HepG2 (cell line): ENCODE measurements around the gene MYD88. TPM values are rescaled to one million over a fixed set of nuclear protein-coding genes. Genes with fewer than 3 reads are reported as not detected.
A peak's percentile ranks its signal among the peaks of the same experiment; 100 is the strongest.

Experiments used
- ATAC-seq: fragments of 200-7000 bp; cut with Tn5 transposase; 3 replicates; pipeline ENCODE4 v1.9.1; 2020; ENCODE audit warnings: mild to moderate bottlenecking, moderate library complexity
- BruUV-seq: library from RNA; stranded (reverse); fragments of 400-500 nt; replicated peaks from 2 replicates; lab custom pipeline; 2021; lab: Mats Ljungman, UMichigan
- CTCF ChIA-PET: fragments of 300-600 bp; formaldehyde crosslinking; extraction: SDS; loops from one replicate; lab custom pipeline; 2021; ENCODE audit warnings: low total read pairs, inconsistent platforms, low intra/inter-chr PET ratio; lab: Yijun Ruan, JAX
- POLR2A ChIA-PET: fragments of 350-600 bp; sonication (Branson Sonifier 250); formaldehyde crosslinking; loops from one replicate; lab custom pipeline; 2020; ENCODE audit warnings: antibody characterized with exemption, inconsistent platforms; lab: Yijun Ruan, JAX
- DNase-seq: peaks from one replicate; pipeline ENCODE4 v3.0.0-alpha.2; 2015; ENCODE audit warnings: low spot score
- FAIRE-seq: peaks from 3 replicates; lab custom pipeline; 2011; peaks lifted over from hg19 to GRCh38; lab: Jason Lieb, UNC
- H2AFZ ChIP-seq: one replicate; pipeline ENCODE4 v1.6.1; 2011; ENCODE audit warnings: low read length, inconsistent platforms
- H3K27ac ChIP-seq: fragments of 300-600 bp; 3 replicates; pipeline ENCODE4 v1.8.0; 2011; ENCODE audit warnings: mixed run types, mild to moderate bottlenecking, mixed read lengths, low read length, inconsistent platforms; ENCODE audit not compliant: insufficient read depth; ENCODE audit errors: extremely low read length
- H3K27me3 ChIP-seq, 2 experiments: fragments of 200-600 bp in 1 of 2; 2 replicates in 1 of 2; 3 replicates in 1 of 2; pipeline versions ENCODE4 v1.6.0 to v1.8.0; 2011; ENCODE audit warnings: low read length in 2 of 2, mild to moderate bottlenecking in 2 of 2, moderate library complexity in 2 of 2, inconsistent platforms in 1 of 2; ENCODE audit not compliant: insufficient read depth in 2 of 2, control insufficient read depth in 1 of 2
- H3K36me3 ChIP-seq, 2 experiments: fragments of 200-600 bp in 1 of 2; replicated peaks in 1 of 2; 2 replicates in 1 of 2; 3 replicates in 1 of 2; pipeline versions ENCODE4 v1.5.1 to v1.8.0; 2011; ENCODE audit warnings: low read length in 2 of 2, inconsistent platforms in 1 of 2; ENCODE audit not compliant: insufficient read depth in 2 of 2, control insufficient read depth in 1 of 2
- H3K4me1 ChIP-seq: 2 replicates; pipeline ENCODE4 v1.5.1; 2012; ENCODE audit warnings: low read length, inconsistent platforms; ENCODE audit not compliant: insufficient read depth
- H3K4me2 ChIP-seq: 2 replicates; pipeline ENCODE4 v1.6.0; 2011; ENCODE audit warnings: low read depth, low read length, inconsistent platforms
- H3K4me3 ChIP-seq, 3 experiments: fragments of 200-600 bp in 1 of 3; sonication (generic), shearing (Covaris generic) in 1 of 3; replicated peaks in 1 of 3; 2 replicates each; pipeline ENCODE4 v1.5.1; 2011 to 2016; ENCODE audit warnings: low read length in 3 of 3, inconsistent platforms in 2 of 3, low read depth in 2 of 3, mild to moderate bottlenecking in 2 of 3, control low read depth in 1 of 3, mixed read lengths in 1 of 3; ENCODE audit not compliant: insufficient read depth in 1 of 3
- H3K79me2 ChIP-seq: one replicate; pipeline ENCODE4 v1.6.1; 2011; ENCODE audit warnings: low read length, inconsistent platforms; ENCODE audit not compliant: insufficient read depth
- H3K9ac ChIP-seq: 2 replicates; pipeline ENCODE4 v1.6.0; 2011; ENCODE audit warnings: mild to moderate bottlenecking, low read depth, low read length, inconsistent platforms; ENCODE audit not compliant: insufficient read depth
- H3K9me3 ChIP-seq: 2 replicates; pipeline ENCODE4 v1.5.1; 2012; ENCODE audit warnings: mild to moderate bottlenecking, low read length
- H4K20me1 ChIP-seq: 2 replicates; pipeline ENCODE4 v1.6.0; 2011; ENCODE audit warnings: inconsistent platforms, mild to moderate bottlenecking, low read length, moderate library complexity; ENCODE audit not compliant: insufficient read depth
- AKAP8 ChIP-seq: sonication (generic); formaldehyde crosslinking; IDR thresholded peaks from 2 replicates; pipeline ENCODE4 v1.5.1; 2020; ENCODE audit warnings: mild to moderate bottlenecking, missing genetic modification reagents
- FOSL2 ChIP-seq: sonication (generic); formaldehyde crosslinking; IDR thresholded peaks from 2 replicates; pipeline ENCODE4 v1.4.0; 2020; ENCODE audit warnings: missing genetic modification reagents
- GATAD1 ChIP-seq: IDR thresholded peaks from 2 replicates; pipeline ENCODE4 v1.6.1; 2016; ENCODE audit warnings: missing genetic modification reagents, missing compliant biosample characterization
- HDAC6 ChIP-seq: fragments of 200-600 bp; sonication (generic); IDR thresholded peaks from 2 replicates; pipeline ENCODE4 v1.7.0; 2017; ENCODE audit warnings: mild to moderate bottlenecking, antibody characterized with exemption, low read length, low read depth
- HIVEP1 ChIP-seq: sonication (generic); formaldehyde crosslinking; IDR thresholded peaks from 2 replicates; pipeline ENCODE4 v1.4.0; 2020; ENCODE audit warnings: mild to moderate bottlenecking, missing genetic modification reagents
- HNRNPL ChIP-seq: fragments of 200-400 bp; formaldehyde crosslinking; IDR thresholded peaks from 2 replicates; pipeline ENCODE4 v1.6.1; 2017; ENCODE audit warnings: mild to moderate bottlenecking, low read depth, low read length
- KDM1A ChIP-seq: IDR thresholded peaks from 2 replicates; pipeline ENCODE4 v1.6.1; 2016; ENCODE audit warnings: missing compliant biosample characterization
- KMT2A ChIP-seq: sonication (generic); formaldehyde crosslinking; IDR thresholded peaks from 2 replicates; pipeline ENCODE4 v1.4.0; 2020; ENCODE audit warnings: missing genetic modification reagents
- MBNL3 ChIP-seq: fragments of 250-450 bp; sonication (Bioruptor Pico); conservative IDR thresholded peaks from 2 replicates; pipeline ENCODE4 v1.8.0; 2022; ENCODE audit warnings: mild to moderate bottlenecking, inconsistent platforms
- POLR2G ChIP-seq: fragments of 200-400 bp; formaldehyde crosslinking; IDR thresholded peaks from 2 replicates; pipeline ENCODE4 v1.6.1; 2018; ENCODE audit warnings: mild to moderate bottlenecking, low read depth, low read length, moderate library complexity
- RBM39 ChIP-seq: fragments of 200-400 bp; formaldehyde crosslinking; IDR thresholded peaks from one replicate; pipeline ENCODE4 v1.6.1; 2018; ENCODE audit warnings: antibody characterized with exemption, mild to moderate bottlenecking, low read depth, low read length; ENCODE audit not compliant: poor library complexity, severe bottlenecking
- REL ChIP-seq: sonication (generic); formaldehyde crosslinking; conservative IDR thresholded peaks from 2 replicates; pipeline ENCODE4 v1.8.0; 2022; ENCODE audit warnings: mild to moderate bottlenecking, missing genetic modification reagents, moderate library complexity
- STAG1 ChIP-seq: sonication (generic); formaldehyde crosslinking; IDR thresholded peaks from 2 replicates; pipeline ENCODE4 v1.4.0; 2020; ENCODE audit warnings: missing genetic modification reagents
- ZNF232 ChIP-seq: sonication (generic); formaldehyde crosslinking; IDR thresholded peaks from 2 replicates; pipeline ENCODE4 v1.4.0; 2020; ENCODE audit warnings: missing genetic modification reagents, borderline replicate concordance
- ZNF333 ChIP-seq: sonication (generic); formaldehyde crosslinking; IDR thresholded peaks from 2 replicates; pipeline ENCODE4 v1.4.0; 2020; ENCODE audit warnings: mild to moderate bottlenecking, missing genetic modification reagents, borderline replicate concordance
- ZNF883 ChIP-seq: sonication (generic); formaldehyde crosslinking; IDR thresholded peaks from 2 replicates; pipeline ENCODE4 v1.5.1; 2020; ENCODE audit warnings: mild to moderate bottlenecking, missing genetic modification reagents; ENCODE audit errors: not compliant biosample characterization
- WGBS: methylation state at CpG from one replicate; pipeline ENCODE4 v1.1.6; 2017; ENCODE audit warnings: low lambda C conversion rate; 5-methylcytosine and 5-hydroxymethylcytosine counted together
- in situ Hi-C: cut with HindIII; loops from 2 replicates; pipeline ENCODE4 v1.10.0; 2017; ENCODE audit warnings: low pct_unique_long_range_greater_than_20kb; ENCODE audit not compliant: extremely low pct_ligation_motif_present
- intact Hi-C: fragments of 100-400 bp; cut with micrococcal nuclease; formaldehyde crosslinking; loops from one replicate; pipeline ENCODE4 v1.10.0; 2022; ENCODE audit not compliant: unreplicated experiment
- polyA plus RNA-seq, 8 experiments: library from polyadenylated mRNA; depleted of rRNA in 3 of 8; stranded (reverse) in 7 of 8; unstranded in 1 of 8; fragments of >200 nt; fragmentation: Illumina TruSeq in 4 of 8; extraction: Trizol in 4 of 8; gene quantifications; 2 replicates each; pipeline versions ENCODE4 v1.2.1 to v1.2.3, GENCODE V29; 2011 to 2016; ENCODE audit warnings: low read depth in 4 of 8, missing spikeins in 1 of 8, mixed read lengths in 1 of 8; ENCODE audit not compliant: insufficient read depth in 1 of 8
- total RNA-seq, 5 experiments: library from RNA; depleted of rRNA; stranded (reverse); fragments of >200 nt; fragmentation: Illumina TruSeq; extraction: Trizol; gene quantifications; 2 replicates each; pipeline ENCODE4 v1.2.3, GENCODE V29; 2016; ENCODE audit warnings: low read depth in 1 of 5
- TF ChIP-seq, protein P1 (sequence below), 2 experiments: sonication (generic) in 1 of 2; formaldehyde crosslinking in 1 of 2; IDR thresholded peaks; 2 replicates each; pipeline versions ENCODE4 v1.4.0 to v1.6.1; 2016 to 2020; ENCODE audit warnings: borderline replicate concordance in 1 of 2, low read depth in 1 of 2, mild to moderate bottlenecking in 1 of 2, missing genetic modification reagents in 1 of 2
- TF ChIP-seq, protein P2 (sequence below): sonication (generic); formaldehyde crosslinking; IDR thresholded peaks from 2 replicates; pipeline ENCODE4 v1.8.1; 2023; ENCODE audit warnings: mild to moderate bottlenecking, inconsistent platforms, moderate library complexity, missing genetic modification reagents, borderline replicate concordance

The MYD88 gene
- total and polyA plus RNA-seq, 2 of the 13 experiments (the other 11 are each of a cell fraction or from before 2014, with no cell fraction given), result 7.6 to 32.7 TPM

GRCh38 chr3:38116471-38117162, 21.8 kb upstream of the MYD88 start:
- Histone ChIP-seq H3K36me3 (peaks cover 4 to 18% of the 10 kb centered on the region in 2 experiments; a peak in 4 of 5 replicates), H3K4me2 (no peak overlapping the region), H2AFZ (no peak overlapping the region), H3K27me3 (peaks cover 5 to 19% of the 10 kb centered on the region in 2 experiments; a peak in 4 of 5 replicates), H3K4me1 (peaks cover 5% of the 10 kb centered on the region; the same call in 1 of the 2 replicates), H4K20me1 (peaks cover 7% of the 10 kb centered on the region; the same call in 1 of the 2 replicates), H3K9ac (no peak overlapping the region), H3K79me2 (no peaks in the 10 kb centered on the region), H3K27ac (no peak overlapping the region), H3K4me3 (no peak overlapping the region), H3K9me3 (no peaks in the 10 kb centered on the region)
- BruUV-seq, result no TSS peak
- FAIRE-seq (no peak), ATAC-seq (peak; percentile 4), DNase-seq (no peak)
- 78% methylated on average over 7 of the region's 12 CpGs for WGBS
- ChIA-PET POLR2A (interaction anchor here (1.0 to 8.0 kb wide), 4 partner anchors 14 to 142 kb away, joined by 3 to 87 read pairs (median 44); partner anchors contain the start of genes ACAA1, MYD88 and OXSR1), CTCF (no interaction called here)
- in situ Hi-C loops (loop anchor here (10.0 kb wide), 1 partner anchor 158 kb away; no protein-coding TSS in a partner anchor), intact Hi-C loops (loop anchor here (2.0 kb wide), 1 partner anchor 16 kb away; no protein-coding TSS in a partner anchor)
- TF ChIP-seq FOSL2 (CRISPR knock-in tag) (peak; percentile 38), ZNF883 (peak; percentile 18), POLR2G (peak; percentile 43), KMT2A (no peak), MBNL3 (no peak), AKAP8 (CRISPR knock-in tag) (peak; percentile 96), STAG1 (CRISPR knock-in tag) (peak; percentile 24; the same call in 1 of the 2 replicates), HNRNPL (peak; percentile 44; the same call in 1 of the 2 replicates), HIVEP1 (CRISPR knock-in tag) (peak; percentile 50; the same call in 1 of the 2 replicates), ZNF333 (CRISPR knock-in tag) (0 out of 2 replicates have a peak, but pooled peaks have one; percentile 46), RBM39 (no peak), ZNF232 (CRISPR knock-in tag) (no peak), GATAD1 (CRISPR knock-in tag) (no peak), REL (CRISPR knock-in tag) (peak; percentile 60; the same call in 1 of the 2 replicates), KDM1A (CRISPR knock-in tag) (no peak), HDAC6 (no peak)
- TF ChIP-seq, protein P1, sequence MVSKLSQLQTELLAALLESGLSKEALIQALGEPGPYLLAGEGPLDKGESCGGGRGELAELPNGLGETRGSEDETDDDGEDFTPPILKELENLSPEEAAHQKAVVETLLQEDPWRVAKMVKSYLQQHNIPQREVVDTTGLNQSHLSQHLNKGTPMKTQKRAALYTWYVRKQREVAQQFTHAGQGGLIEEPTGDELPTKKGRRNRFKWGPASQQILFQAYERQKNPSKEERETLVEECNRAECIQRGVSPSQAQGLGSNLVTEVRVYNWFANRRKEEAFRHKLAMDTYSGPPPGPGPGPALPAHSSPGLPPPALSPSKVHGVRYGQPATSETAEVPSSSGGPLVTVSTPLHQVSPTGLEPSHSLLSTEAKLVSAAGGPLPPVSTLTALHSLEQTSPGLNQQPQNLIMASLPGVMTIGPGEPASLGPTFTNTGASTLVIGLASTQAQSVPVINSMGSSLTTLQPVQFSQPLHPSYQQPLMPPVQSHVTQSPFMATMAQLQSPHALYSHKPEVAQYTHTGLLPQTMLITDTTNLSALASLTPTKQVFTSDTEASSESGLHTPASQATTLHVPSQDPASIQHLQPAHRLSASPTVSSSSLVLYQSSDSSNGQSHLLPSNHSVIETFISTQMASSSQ (IDR thresholded peaks at IDR 0.05; ENCODE audit: low read depth), result no peak
- TF ChIP-seq, protein P1 (CRISPR knock-in tag; IDR thresholded peaks at IDR 0.05; ENCODE audit: borderline replicate concordance), result 0 out of 2 replicates have a peak, but pooled peaks have one; percentile 38
- TF ChIP-seq, protein P2, sequence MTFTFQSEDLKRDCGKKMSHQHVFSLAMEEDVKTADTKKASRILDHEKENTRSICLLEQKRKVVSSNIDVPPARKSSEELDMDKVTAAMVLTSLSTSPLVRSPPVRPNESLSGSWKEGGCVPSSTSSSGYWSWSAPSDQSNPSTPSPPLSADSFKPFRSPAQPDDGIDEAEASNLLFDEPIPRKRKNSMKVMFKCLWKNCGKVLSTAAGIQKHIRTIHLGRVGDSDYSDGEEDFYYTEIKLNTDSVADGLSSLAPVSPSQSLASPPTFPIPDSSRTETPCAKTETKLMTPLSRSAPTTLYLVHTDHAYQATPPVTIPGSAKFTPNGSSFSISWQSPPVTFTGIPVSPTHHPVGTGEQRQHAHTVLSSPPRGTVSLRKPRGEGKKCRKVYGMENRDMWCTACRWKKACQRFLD (CRISPR knock-in tag), result no peak
